Stimulated activated CD4-positive, alpha-beta T cell treated with anti-CD3 and anti-CD28 coated beads, TNF-alpha, amount 100 ng/mL, for 48 hours (primary cell): ENCODE data around the gene SORBS1.

Experiments
- DNase-seq, 3 donors: peaks; one replicate each; pipeline ENCODE4 v3.0.0-alpha.2; 2020; ENCODE audit warnings: low read depth in 3 of 3

SORBS1 gene

DNA sequence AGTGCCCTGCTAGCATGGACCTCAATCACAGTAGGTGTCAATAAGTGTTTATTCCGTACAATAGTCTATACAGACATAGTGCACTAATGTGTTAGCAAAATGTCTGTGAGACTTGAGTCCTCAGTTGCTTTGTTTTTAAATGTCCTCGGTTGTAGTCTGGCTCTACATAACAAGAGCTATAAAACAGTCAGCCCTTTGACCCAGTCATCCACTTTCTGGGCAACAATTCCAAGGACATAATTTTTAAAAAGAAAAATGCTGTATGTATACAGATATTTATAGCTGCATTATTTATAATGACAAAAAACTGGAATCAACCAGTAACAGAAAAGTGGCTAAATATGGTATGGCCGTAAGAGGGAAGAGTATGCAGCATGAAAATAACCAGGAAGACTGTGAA is 267.5 kb downstream of the SORBS1 start:
- DNase-seq, result no peak

DNA sequence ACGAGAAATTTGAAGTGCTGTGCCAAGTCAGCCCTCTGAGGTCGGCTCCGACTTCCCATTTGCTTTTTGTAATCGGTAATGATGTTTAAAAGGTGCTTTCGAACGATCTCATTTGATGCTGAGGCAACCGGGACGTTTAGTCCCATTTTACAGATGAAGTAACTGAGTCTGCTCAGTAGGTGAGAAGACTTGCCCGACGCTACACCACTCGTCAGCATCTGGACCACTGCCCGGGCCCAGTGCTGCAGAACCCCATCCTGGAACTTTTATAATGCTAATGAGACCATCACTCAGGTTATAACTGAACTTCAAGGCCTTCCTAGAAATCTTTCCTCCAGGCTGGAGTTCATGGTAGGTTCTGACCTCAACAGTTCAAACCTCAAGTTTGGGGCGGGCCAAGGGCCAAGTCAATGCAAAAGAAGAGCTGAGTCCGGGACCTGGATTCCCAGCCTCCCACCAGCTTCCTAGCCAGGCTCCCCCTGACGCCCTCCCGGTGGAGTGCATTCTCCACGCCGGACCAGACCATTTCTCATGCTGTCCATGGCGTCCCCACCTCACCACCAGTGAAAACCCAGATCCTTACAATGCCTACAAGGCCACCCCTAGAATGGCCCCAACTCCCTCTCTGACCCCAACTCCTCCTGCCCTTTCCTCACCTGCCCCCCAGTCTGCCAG is 269.7 kb downstream of the SORBS1 start:
- DNase-seq, result no peak

DNA sequence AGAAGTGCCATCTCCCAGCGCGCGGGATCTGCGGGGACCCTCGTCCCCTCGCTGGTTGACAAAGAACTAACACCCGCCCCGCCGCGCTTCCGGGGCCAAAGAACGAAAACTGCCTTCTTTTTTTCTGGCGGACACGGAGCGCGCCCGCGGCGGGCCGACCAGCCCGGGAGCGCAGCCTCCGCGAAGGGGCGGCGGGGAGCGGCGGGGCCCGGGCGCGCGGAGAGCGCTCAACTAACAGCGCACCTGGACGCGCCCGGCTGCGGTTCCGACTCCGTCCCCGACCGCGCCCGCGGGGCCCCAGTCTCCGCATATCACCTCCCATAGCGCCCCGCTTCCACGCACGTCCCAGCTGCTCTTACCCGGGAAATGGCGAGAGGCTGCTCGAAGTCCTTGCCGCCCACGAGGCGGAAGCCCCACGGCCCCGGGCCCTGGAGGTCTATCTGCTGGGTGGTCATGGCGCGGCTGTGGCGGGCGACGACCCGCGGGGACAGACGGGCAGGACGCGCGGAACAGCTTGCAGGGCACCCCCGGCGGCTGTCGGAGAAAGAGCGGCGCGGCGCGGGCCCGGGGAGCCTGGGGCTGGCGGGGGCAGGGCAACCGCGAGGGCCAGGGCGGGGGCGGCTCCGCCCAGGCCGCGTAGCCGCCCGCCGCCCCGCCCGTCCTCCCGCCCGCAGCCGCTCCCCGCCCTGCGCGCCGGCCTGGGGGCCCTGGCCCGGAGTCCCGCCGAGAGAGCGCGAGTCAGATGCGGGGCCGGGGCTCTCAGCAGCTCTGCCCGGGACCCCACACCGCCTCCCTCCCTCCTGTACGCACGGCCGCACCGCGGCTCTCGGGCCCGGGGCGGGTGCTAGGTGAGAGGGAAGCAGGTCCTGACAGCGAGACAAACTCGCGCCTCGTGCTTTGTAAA is 270.5 kb downstream of the SORBS1 start, which contains the start of gene PDLIM1:
PDLIM1 (minus strand) TSS at position 543 of the 904 bp plus-strand sequence; CDS start at position 455, 88 bp downstream.
- DNase-seq, result peak in 1 of 3 donors; percentile 17

DNA sequence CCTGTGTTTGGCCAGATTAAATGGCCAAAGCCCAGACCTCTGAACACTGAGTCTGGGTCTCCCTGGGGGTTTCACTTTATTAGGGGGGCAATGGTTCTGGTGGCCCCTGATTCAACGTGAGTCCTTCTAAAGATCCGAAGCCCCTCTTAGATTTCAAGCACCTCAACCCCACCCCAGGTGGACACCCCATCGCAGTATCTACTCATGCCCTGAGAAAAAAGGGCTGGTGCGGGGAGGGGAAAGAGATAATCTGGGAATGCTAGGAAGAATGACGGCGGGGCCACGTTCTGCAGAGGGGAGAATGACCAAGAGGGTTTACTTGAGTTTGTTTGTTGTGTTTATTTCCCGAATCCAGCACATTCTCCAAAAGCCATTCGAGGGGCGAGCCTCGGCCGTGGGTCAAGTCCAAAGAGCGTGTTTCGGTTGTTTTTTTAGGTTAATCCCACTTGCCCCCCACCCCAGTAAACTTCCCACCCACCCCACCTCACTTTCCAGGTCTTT is 271.2 kb downstream of the SORBS1 start:
- no peak for DNase-seq

DNA sequence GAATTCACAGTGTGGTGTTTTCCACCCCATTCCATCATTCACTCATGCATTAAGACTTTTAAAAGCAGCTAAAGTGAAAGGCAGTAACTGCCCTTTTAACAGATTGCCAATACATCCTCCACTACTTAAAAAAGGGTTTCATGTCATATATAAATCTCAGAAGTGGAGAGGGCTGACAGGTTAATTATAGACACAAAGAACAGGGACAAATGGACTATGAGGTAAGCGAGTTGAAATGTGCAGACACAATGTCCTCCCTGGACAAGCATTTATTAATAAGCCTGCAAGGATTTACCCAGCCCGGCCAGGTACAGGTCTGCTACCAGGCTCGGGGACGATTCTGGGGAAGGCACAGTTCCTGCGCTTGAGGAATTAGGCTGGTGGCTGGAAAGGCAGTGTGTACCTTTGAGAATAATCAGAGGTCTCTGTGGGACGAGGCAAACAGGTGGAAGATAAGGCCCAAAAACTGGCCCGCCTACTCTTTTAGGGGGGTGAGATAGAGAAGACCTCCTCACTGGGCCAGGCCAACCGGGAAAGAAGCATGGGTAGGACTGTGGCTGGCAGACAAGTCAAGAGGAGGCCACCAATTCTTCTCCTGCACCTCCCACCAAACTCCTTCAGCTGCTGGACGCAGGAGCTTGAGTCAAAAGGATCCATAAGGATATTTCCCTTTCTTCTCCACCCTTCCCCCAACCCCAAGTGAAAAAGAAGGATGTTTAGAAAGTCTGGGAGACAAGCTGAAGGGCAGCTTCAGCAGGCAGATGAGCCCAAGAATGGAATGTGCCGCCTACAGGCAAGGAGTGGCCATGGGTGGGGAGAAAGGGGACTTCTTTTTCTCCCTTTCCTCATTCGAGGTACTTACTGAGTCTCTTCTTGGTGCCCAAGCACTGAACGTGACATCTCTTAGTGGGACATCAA is 271.9 kb downstream of the SORBS1 start:
- DNase-seq, result no peak

DNA sequence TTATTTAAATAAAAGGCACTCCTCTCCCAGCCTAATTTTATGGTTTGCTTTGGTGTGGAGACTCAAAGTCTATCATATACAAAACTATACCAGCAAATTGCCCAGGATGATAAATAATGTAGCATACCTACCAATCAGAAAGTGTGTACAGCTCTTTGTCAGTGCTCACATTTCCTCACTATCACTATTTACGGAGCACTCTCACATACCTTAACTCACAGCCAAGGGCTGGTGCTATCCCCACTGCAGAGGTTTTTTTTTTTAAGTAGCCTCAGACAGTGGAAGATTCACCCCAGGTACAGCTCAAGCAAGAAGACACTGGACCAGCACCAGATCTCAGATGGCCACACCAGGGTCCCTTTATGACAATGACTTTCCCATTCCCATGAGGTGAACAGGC is 272.9 kb downstream of the SORBS1 start:
- no peak for DNase-seq

DNA sequence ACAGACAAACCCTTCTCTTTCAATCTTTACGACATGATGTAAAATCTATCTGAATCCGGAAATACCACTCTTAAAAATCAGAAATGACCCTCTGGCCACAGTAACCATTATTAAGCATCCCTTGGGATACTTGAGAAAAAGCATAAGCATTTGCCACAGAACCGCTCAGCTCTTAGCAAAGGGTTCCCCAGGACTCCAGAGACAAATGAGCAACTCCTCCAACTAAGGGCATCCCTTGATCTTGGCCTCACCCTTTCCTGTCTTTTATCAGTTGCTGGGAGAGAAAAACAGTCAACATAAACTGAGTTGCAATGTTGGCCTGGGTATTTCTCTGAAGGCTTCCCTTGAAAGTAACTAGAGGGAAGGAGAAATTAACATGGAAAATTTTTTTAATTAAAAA is 273.9 kb downstream of the SORBS1 start:
- DNase-seq, result no peak

DNA sequence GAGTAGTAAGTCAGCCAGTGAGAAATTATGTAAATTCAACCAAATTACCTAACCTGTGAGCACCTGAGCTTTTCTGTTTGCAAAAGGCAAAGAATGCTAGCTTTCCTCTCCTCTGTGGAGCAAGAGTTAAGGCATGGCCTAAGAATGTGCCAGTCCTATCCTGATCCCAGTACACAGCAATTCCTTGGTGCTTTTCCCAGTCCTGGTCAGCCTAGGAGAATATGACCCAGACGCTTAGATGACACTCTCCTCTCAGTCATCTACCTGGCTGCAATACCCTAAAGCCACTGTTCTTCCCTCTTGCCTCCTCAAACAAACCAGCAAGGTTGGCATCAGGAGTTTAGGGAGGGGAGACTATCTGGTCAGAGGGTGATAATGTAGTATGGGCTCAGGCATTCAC is 274.5 kb downstream of the SORBS1 start:
- DNase-seq, result no peak

DNA sequence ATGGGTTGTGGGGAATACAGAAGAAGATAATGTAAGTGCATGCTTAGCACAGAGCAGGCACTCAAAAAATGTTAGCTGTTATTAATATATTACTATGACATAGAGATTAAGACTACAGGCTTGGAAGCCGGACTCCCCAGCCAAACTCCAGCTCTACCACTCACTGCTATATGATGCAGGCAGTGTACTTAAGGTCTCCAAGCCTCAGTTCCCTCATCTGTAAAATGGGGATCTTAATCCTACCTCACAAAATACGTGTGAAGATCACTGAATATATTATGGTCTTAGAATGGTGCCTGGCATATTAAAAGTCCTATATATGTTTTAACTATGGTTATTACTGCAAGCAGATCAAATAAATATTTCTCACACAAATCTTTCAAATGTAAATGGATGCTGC is 275.6 kb downstream of the SORBS1 start:
- no peak for DNase-seq

DNA sequence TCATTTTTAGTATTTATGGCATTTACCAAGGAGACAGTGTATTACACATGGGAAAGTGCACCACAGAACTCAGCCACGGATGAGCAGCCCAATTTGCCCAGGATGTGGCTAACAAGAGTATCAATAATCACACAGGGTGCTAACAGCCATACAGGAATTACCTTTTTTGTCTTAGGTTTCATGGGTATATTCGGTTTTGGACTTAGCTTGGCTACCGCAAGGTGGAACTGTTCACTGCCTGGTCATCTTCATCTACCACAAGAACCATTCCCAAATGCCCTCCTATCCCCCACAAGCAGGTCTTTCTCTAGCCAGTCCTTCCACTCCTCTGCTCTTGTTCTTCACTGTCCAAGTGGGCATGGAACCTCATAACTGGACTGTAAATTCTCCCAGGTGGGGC is 276.4 kb downstream of the SORBS1 start:
- no peak for DNase-seq

DNA sequence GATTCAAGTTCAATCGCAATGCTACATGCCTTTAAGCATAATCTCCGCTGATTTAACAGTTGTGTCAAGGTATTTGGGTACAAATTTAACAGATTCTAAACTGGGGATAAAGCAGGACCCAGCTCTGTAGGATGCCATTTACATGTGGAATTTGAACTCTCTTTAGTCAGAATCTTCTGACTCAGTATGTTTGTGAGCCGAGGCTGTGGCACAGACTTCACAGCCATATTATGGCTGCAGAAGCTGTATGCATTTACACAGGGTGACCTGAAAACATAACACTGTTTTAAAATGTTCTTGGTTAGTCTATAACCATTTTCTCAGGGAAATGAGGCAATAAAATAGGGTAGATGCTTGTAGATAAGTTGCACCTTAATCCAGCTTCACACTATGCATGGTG is 279.1 kb downstream of the SORBS1 start:
- no peak for DNase-seq

DNA sequence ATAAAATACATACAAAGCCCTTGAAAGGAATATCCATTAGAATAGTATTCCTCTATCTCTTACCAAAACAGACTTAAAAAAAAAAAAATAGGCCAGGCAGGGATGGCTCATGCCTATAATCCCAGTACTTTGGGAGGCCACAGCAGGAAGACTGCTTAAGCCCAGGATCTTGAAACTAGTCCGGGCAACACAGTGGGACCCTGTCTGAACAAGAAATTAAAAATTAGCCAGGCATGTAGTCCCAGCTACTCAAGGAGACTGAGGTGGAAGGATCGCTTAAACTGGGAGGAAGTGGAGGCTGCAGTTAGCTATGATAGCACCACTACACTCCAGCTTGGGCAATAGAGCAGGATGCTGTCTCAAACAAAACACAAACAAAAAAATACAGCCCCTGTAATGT is 280.0 kb downstream of the SORBS1 start:
- DNase-seq, result no peak

DNA sequence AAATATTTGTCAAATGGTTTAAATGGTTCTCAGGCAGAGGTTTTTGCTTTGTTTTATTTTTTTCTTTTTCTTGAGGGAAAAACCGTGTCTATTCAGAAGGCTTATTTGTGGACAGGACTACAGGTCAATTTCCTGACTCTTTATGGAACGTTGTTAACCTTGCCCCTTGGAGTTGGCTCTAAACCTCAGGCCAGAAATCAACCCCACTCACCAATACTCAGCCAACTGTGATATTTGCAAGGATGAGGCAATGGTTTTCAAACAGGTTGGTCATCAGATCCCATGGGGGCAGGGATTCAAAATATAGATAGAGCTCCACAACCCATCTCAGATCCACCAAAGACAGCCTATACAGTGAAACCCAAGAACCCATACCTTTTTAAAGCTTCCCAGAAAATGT is 280.5 kb downstream of the SORBS1 start:
- no peak for DNase-seq

DNA sequence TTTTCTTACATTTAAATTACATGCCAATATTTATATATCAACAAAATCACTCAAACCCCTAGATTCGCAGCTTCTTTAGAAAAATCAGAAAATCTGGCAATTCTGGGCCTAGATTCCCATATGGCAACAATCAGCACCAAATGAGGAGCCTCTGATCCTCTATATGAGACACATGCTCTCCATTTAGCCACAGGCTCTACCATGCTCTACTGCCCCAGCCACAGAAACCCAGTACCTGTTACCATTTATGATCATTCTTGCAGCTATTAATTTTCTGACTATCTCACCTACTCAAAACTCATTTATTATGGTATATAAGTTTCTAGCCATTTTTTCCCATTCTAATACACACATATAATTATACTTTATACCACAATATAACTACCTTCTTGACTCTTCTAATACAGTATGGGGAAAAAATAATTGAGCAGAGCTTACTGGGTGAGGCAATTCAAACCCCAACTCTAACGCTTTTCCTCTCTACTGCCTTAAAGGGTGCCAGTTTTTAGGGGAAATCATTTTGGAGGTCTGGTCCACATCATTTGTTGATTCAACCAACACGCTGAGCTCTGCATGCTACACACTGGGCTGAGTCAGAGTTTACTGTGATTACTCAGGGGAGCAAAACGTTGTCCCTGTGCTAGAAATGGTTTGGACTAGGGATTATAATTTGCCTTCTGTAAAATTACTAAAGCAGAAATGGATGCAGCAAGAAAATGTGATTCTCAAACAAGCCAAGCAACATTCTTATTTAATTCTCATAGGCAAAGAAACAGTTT is 281.9 kb downstream of the SORBS1 start:
- no peak for DNase-seq

DNA sequence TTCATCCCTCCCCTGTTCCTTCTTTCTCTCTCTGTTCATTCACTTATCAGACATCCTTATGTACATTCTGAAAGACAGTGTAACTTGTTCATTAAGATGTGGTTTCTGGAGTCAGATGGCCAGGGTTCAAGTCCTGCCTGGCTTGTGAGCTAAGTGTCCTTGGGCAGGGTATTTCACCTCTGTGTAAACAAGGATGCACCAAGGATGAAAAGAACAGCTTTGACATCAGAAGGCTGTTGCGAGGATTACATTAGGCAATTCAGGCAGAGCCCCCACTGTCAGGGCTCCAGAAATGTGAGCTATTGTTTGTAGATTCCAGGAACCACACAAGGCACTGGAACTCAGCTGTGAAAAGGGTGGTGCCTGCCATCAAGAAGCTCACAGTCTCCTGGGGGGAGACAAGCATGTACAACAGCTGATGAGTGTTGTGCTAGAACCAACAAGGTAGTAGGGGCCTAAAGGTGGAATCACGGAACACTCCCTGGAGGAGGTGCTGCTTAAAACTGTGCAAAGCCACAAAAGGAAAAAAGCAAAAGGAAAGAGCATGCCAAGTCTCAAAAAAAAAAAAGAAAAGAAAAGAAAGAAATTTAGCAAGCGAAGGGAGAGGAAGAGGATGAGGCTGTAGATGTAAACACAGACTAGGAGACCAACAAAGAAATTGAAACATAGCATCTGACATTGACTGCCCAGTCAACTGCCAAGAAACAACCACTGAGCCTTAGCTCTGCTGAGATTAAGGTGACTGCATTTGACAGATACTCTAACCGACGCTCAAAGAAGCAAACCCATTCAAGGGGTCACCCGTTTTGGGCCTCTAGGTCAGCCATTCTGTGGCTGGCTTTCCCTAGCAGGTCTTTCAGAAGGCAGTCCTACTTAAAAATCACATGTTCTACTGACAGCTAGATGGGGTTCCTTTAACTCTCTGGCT is 282.8 kb downstream of the SORBS1 start:
- no peak for DNase-seq

DNA sequence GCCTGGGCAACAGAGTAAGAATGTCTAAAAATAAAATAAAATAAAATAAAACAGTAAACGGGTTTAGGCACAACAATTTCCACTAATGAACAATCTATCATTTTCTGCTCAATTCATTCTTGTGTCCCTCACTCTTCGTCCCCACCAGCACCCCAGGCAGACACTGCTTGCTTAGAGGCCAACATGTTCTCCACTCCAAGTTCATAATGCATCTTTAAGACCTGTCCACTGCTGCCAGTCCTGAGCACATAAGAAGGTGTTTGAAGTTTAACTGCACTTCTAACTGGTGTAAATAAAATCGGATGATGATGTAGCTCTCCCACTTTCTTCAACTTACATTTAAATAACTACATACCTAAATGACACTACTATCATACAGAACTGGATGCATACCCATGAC is 283.6 kb downstream of the SORBS1 start:
- DNase-seq, result no peak

DNA sequence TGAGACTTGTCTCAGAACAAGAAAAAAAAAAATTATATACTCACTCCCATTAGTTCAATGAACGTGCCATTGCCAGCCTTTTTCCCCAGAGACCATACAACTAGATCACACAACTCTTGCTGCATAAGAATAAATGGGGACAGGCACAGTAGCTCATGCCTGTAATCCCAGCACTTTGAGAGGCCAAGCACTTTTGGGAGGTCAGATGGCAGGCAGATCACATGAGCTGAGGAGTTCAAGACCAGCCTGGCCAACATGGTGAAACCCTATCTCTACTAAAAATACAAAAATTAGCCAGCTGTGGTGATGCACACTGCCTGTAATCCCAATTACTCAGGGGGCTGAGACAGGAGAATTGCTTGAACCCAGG is 284.0 kb downstream of the SORBS1 start:
- no peak for DNase-seq

DNA sequence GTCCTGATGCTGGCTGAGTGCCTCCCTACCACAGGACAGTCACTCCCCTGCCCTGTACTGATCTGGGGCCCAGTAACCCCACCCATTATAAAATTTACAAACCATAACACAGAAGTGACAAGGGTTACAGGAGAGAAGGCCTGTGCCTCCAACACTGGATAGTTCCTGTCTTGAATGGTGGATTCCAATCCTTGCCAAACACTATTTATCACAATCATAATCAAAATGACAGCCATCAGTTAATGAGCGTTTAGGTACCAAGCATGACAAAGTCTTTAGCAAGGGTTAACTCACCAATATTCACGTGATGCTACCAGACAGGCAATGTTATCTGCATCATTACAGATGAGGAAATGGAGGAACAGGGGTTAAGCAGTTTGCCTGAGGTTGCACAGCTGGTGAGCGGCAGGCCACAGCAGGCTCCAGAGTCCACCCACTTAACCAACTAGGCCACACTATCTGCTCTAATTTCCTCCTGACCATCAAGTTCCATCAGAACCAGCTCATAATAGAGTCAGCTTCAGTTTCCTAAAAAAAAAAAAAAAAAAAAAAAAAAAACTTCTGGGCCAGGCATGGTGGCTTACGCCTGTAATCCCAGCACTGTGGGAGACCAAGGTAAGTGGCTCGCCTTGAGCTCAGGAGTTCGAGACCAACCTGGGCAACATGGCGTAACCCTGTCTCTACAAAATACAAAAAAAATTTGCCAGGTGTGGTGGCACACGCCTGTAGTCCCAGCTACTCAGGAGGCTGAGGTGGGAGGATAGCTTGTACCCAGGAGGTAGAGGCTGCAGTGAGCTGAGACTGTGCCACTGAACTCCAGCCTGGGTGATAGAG is 284.6 kb downstream of the SORBS1 start:
- DNase-seq, result no peak

DNA sequence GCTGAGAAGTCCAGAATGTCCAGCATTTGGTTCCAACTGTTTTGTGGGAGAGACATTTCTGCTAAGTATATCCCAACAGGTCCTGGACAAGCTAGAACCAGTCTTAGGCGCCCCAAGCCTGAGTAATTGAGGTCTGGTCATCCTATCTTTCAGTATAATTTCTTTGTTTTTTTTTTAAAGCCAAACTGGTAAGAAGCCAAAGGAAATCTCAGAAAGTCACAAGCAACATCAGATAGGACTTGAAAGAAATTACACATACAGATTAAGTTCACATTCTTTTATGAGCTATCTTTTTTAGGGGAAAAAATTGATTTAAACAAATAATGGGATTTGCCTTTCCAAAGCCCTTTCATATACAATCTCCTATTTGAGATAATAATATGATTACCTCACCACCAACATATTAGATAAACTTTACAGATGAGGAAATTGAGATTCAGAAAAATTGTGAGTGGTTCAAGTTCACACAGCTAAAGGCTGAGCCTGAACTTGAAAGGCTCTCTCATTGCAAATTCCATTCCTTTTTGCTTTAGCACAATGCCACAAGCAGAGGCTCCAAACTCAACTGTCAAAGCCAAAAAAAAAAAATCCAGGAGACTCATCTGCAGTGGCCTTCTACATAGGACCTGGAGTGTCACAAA is 285.3 kb downstream of the SORBS1 start:
- DNase-seq, result no peak
